DOHH2 (cell line): ENCODE data around the gene SLC39A11.

ENCODE experiments used
- EZH2phosphoT487 ChIP-seq: fragments of 200-600 bp; sonication (generic); IDR thresholded peaks from 2 replicates; pipeline ENCODE4 v1.6.1; 2017; ENCODE audit warnings: borderline replicate concordance, mild to moderate bottlenecking, antibody characterized with exemption, low read length, moderate library complexity, mixed read lengths
- TF ChIP-seq, protein P1 (sequence below): fragments of 200-600 bp; sonication (generic); IDR thresholded peaks from one replicate; pipeline ENCODE4 v1.5.1; 2014; ENCODE audit warnings: antibody characterized with exemption, mild to moderate bottlenecking, low read depth, low read length; ENCODE audit not compliant: poor library complexity, severe bottlenecking

DNA sequence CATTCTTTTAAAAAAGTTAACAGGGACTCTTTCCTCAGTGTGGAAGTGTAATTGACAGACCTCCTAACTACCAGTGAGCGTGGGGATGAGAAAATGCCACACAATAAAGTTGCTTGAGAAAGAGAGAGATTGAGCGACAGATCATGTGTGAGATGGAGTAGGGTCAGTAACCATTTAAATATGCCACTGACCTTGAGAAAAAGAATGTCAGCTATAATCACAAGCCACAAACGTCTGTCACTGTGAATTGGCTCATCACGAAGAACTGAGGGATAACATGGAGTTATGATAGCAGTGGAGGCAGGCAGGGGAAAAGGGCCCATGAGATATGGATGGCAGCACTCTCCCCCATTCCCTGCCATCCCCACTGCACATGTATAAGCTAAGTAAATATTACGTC is 253.9 kb downstream of the SLC39A11 start:
- TF ChIP-seq, protein P1, sequence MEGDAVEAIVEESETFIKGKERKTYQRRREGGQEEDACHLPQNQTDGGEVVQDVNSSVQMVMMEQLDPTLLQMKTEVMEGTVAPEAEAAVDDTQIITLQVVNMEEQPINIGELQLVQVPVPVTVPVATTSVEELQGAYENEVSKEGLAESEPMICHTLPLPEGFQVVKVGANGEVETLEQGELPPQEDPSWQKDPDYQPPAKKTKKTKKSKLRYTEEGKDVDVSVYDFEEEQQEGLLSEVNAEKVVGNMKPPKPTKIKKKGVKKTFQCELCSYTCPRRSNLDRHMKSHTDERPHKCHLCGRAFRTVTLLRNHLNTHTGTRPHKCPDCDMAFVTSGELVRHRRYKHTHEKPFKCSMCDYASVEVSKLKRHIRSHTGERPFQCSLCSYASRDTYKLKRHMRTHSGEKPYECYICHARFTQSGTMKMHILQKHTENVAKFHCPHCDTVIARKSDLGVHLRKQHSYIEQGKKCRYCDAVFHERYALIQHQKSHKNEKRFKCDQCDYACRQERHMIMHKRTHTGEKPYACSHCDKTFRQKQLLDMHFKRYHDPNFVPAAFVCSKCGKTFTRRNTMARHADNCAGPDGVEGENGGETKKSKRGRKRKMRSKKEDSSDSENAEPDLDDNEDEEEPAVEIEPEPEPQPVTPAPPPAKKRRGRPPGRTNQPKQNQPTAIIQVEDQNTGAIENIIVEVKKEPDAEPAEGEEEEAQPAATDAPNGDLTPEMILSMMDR, result no peak
- TF ChIP-seq EZH2phosphoT487, result no peak
